ENCODE measurements around the gene FXN.
"Not testable (repeated sequence)": the region's sequence is repeated elsewhere in the genome, so short reads cannot be mapped to it uniquely, and the experiment has no call there.

FXN gene
- total RNA-seq: 8.3 to 14.6 reads per million in 2 experiments

- DNase-seq (ENCODE audit: low read depth): peak; percentile 64
Observed at GRCh38 chr9:69035438-69036308, at the start of gene FXN. Gene FXN, plus strand, starts transcription at chr9:69035752. Its CDS starts 31 bp downstream, at chr9:69035783.

- DNase-seq (ENCODE audit: low read depth): not testable (repeated sequence)
Observed at GRCh38 chr9:68986949-68987348, 48.6 kb upstream of the FXN start.

- no peak for DNase-seq (ENCODE audit: low read depth)
Observed at GRCh38 chr9:68991457-68991856, 44.1 kb upstream of the FXN start.

GRCh38 chr9:68995776-68996175, 39.8 kb upstream of the FXN start:
- no peak for DNase-seq (ENCODE audit: low read depth)

- DNase-seq (ENCODE audit: low read depth): no peak
Observed at GRCh38 chr9:68996462-68996861, 39.1 kb upstream of the FXN start.

GRCh38 chr9:68997666-68998065, 37.9 kb upstream of the FXN start:
- DNase-seq (ENCODE audit: low read depth): no peak

GRCh38 chr9:68998385-68998784, 37.2 kb upstream of the FXN start:
- no peak for DNase-seq (ENCODE audit: low read depth)

GRCh38 chr9:68998812-68999211, 36.7 kb upstream of the FXN start:
- no peak for DNase-seq (ENCODE audit: low read depth)

GRCh38 chr9:68999393-69000105, 36.0 kb upstream of the FXN start:
- peak; percentile 51 for DNase-seq (ENCODE audit: low read depth)

GRCh38 chr9:69001921-69002320, 33.6 kb upstream of the FXN start:
- no peak for DNase-seq (ENCODE audit: low read depth)

- no peak for DNase-seq (ENCODE audit: low read depth)
Observed at GRCh38 chr9:69003051-69003450, 32.5 kb upstream of the FXN start.

- DNase-seq (ENCODE audit: low read depth): no peak
Observed at GRCh38 chr9:69004836-69005235, 30.7 kb upstream of the FXN start.

GRCh38 chr9:69009708-69010107, 25.8 kb upstream of the FXN start:
- DNase-seq (ENCODE audit: low read depth): no peak

- no peak for DNase-seq (ENCODE audit: low read depth)
Observed at GRCh38 chr9:69012696-69013381, 22.7 kb upstream of the FXN start.

GRCh38 chr9:69013382-69013727, 22.2 kb upstream of the FXN start:
- no peak for DNase-seq (ENCODE audit: low read depth)

GRCh38 chr9:69014013-69014412, 21.5 kb upstream of the FXN start, which contains the start of gene PRKACG:
Gene PRKACG, minus strand, starts transcription at chr9:69014113. Its CDS starts 21 bp downstream, at chr9:69014092.
- DNase-seq (ENCODE audit: low read depth): no peak

- DNase-seq (ENCODE audit: low read depth): no peak
Observed at GRCh38 chr9:69016191-69017096, 19.1 kb upstream of the FXN start.

GRCh38 chr9:69018737-69019136, 16.8 kb upstream of the FXN start:
- no peak for DNase-seq (ENCODE audit: low read depth)

GRCh38 chr9:69019808-69020207, 15.7 kb upstream of the FXN start:
- DNase-seq (ENCODE audit: low read depth): peak; percentile 27

- no peak for DNase-seq (ENCODE audit: low read depth)
Observed at GRCh38 chr9:69020301-69021145, 15.0 kb upstream of the FXN start.

- DNase-seq (ENCODE audit: low read depth): no peak
Observed at GRCh38 chr9:69023650-69024049, 11.9 kb upstream of the FXN start.
